Astrocyte of the spinal cord (primary cell): ENCODE data around the gene REPS2.

ENCODE experiments used
- DNase-seq: peaks from one replicate; pipeline ENCODE4 v3.0.0; 2011; ENCODE audit warnings: low read depth, low spot score
- H3K4me3 ChIP-seq: 2 replicates; pipeline ENCODE4 v1.5.1; 2011; ENCODE audit warnings: low read depth, mild to moderate bottlenecking, low read length, moderate library complexity
- CTCF ChIP-seq: IDR thresholded peaks from 2 replicates; pipeline ENCODE4 v1.5.1; 2012; ENCODE audit warnings: low read depth, mild to moderate bottlenecking, low read length, inconsistent platforms
- in situ Hi-C: cut with HindIII; loops from 2 replicates; pipeline ENCODE4 v1.10.0; 2017; ENCODE audit warnings: low sequenced_read_pairs

The REPS2 gene

GRCh38 chrX:17033225-17033624, 86.8 kb downstream of the REPS2 start:
- TF ChIP-seq CTCF: no peak
- in situ Hi-C loops: no loop called here
- no peak overlapping the region for H3K4me3 ChIP-seq
- no peak for DNase-seq

GRCh38 chrX:17035111-17035510, 88.7 kb downstream of the REPS2 start:
- in situ Hi-C loops: no loop called here
- no peak for DNase-seq
- TF ChIP-seq CTCF: no peak
- H3K4me3 ChIP-seq: no peak overlapping the region

GRCh38 chrX:17036171-17036961, 89.9 kb downstream of the REPS2 start:
- no peak for TF ChIP-seq CTCF
- no peak overlapping the region for H3K4me3 ChIP-seq
- DNase-seq: no peak
- in situ Hi-C loops: no loop called here

- in situ Hi-C loops: no loop called here
- no peak for DNase-seq
- no peak overlapping the region for H3K4me3 ChIP-seq
- TF ChIP-seq CTCF: no peak
Observed at GRCh38 chrX:17038277-17038676, 91.8 kb downstream of the REPS2 start.

GRCh38 chrX:17038681-17039161, 92.3 kb downstream of the REPS2 start:
- TF ChIP-seq CTCF: no peak
- in situ Hi-C loops: no loop called here
- H3K4me3 ChIP-seq: no peak overlapping the region
- DNase-seq: peak; percentile 77

- no peak overlapping the region for H3K4me3 ChIP-seq
- DNase-seq: peak; percentile 66
- in situ Hi-C loops: no loop called here
- no peak for TF ChIP-seq CTCF
Observed at GRCh38 chrX:17039826-17040225, 93.4 kb downstream of the REPS2 start.
